ENCODE measurements around the gene RTP3. TPM values are rescaled to one million over a fixed set of nuclear protein-coding genes. Genes with fewer than 3 reads are reported as not detected.

The RTP3 gene
- total RNA-seq, 1 experiment from 2014 or later: not detected

- ChIA-PET POLR2A (no interaction called here), RAD21 (ENCODE audit: low non-redundant PET in 1 of 2, low total read pairs in 2 of 2, uncharacterized antibody in 2 of 2, unreplicated experiment in 2 of 2) (no interaction called here), CTCF (interaction anchor here (0.8 kb wide), 1 partner anchor 11 kb away, joined by 4 read pairs; no protein-coding TSS in a partner anchor)
- Histone ChIP-seq H3K79me2 (ENCODE audit: insufficient read depth, low read length) (no peaks in the 10 kb centered on the region), H4K20me1 (ENCODE audit: insufficient read depth) (no peaks in the 10 kb centered on the region), H3K9ac (ENCODE audit: low read length) (no peak overlapping the region), H3K4me2 (ENCODE audit: low read length) (no peak overlapping the region), H3K9me3 (ENCODE audit: control insufficient read depth in 1 of 2, insufficient read depth in 1 of 2, low read depth in 1 of 2, low read length in 2 of 2) (no peaks in the 10 kb centered on the region), H2AFZ (ENCODE audit: low read depth, low read length, poor library complexity, severe bottlenecking) (no peak overlapping the region), H3K4me3 (replicated peaks in 1 of 2; ENCODE audit: low read depth in 1 of 2, low read length in 2 of 2) (no peak overlapping the region), H3K27ac (ENCODE audit: low read depth, low read length) (no peak overlapping the region), H3K9me2 (ENCODE audit: insufficient read depth) (no peaks in the 10 kb centered on the region), H3K36me3 (ENCODE audit: control insufficient read depth in 1 of 2, insufficient read depth in 2 of 2, low read length in 2 of 2) (no peaks in the 10 kb centered on the region), H3K4me1 (ENCODE audit: control insufficient read depth in 1 of 2, insufficient read depth in 2 of 2, low read length in 2 of 2) (no peaks in the 10 kb centered on the region), H3K27me3 (ENCODE audit: insufficient read depth, low read length) (peaks cover 19% of the 10 kb centered on the region; the same call in 1 of the 2 replicates)
- DNase-seq (ENCODE audit: low read depth, low spot score) (no peak), ATAC-seq (no peak)
- intact Hi-C loops (cut with micrococcal nuclease): no loop called here
- TF ChIP-seq EZH2phosphoT487 (IDR thresholded peaks at IDR 0.05; ENCODE audit: borderline replicate concordance): no peak
- TF ChIP-seq RAD21 (IDR thresholded peaks at IDR 0.05; ENCODE audit: low read depth): no peak
- TF ChIP-seq EGR1 (IDR thresholded peaks at IDR 0.05; ENCODE audit: low read depth): no peak
- no peak for TF ChIP-seq MAX (IDR thresholded peaks at IDR 0.05)
- no peak for TF ChIP-seq SP1 (IDR thresholded peaks at IDR 0.05; ENCODE audit: low read depth)
- no peak for TF ChIP-seq ZFX (IDR thresholded peaks at IDR 0.05)
- no peak for TF ChIP-seq POLR2AphosphoS5 (IDR thresholded peaks at IDR 0.05; ENCODE audit: low read depth, low read length)
- no TSS peak for BruUV-seq (replicated peaks)
These were observed 20.6 kb upstream of the RTP3 start for GRCh38 chr3:46477145-46477544.

DNA sequence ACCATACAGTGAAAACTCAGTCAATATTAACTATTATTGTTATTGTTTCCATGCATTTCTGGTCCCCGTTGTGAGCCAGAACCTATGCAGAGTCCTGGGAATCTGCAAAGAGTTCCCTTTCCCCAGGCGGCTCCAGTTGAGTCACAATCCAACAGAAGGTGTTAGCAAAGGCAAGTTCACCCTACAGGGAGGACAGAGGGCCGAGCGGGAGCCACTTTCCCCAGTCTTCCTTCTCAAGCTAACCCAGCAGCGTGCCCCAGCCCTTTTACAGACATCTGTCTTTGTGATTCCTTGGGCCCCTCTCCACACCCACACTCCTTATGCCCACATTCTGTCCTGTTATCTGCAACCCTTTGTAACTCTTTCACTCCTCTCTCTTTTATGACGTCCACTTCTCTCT is 20.0 kb upstream of the RTP3 start:
- intact Hi-C loops (cut with micrococcal nuclease): no loop called here
- no peak for DNase-seq (ENCODE audit: low read depth, low spot score)
- no peak for ATAC-seq
- H2AFZ ChIP-seq (ENCODE audit: low read depth, low read length, poor library complexity, severe bottlenecking): no peak overlapping the region
- POLR2A ChIA-PET: no interaction called here
- no peaks in the 10 kb centered on the region for H4K20me1 ChIP-seq (ENCODE audit: insufficient read depth)
- TF ChIP-seq, protein P1, sequence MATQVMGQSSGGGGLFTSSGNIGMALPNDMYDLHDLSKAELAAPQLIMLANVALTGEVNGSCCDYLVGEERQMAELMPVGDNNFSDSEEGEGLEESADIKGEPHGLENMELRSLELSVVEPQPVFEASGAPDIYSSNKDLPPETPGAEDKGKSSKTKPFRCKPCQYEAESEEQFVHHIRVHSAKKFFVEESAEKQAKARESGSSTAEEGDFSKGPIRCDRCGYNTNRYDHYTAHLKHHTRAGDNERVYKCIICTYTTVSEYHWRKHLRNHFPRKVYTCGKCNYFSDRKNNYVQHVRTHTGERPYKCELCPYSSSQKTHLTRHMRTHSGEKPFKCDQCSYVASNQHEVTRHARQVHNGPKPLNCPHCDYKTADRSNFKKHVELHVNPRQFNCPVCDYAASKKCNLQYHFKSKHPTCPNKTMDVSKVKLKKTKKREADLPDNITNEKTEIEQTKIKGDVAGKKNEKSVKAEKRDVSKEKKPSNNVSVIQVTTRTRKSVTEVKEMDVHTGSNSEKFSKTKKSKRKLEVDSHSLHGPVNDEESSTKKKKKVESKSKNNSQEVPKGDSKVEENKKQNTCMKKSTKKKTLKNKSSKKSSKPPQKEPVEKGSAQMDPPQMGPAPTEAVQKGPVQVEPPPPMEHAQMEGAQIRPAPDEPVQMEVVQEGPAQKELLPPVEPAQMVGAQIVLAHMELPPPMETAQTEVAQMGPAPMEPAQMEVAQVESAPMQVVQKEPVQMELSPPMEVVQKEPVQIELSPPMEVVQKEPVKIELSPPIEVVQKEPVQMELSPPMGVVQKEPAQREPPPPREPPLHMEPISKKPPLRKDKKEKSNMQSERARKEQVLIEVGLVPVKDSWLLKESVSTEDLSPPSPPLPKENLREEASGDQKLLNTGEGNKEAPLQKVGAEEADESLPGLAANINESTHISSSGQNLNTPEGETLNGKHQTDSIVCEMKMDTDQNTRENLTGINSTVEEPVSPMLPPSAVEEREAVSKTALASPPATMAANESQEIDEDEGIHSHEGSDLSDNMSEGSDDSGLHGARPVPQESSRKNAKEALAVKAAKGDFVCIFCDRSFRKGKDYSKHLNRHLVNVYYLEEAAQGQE (IDR thresholded peaks at IDR 0.05; ENCODE audit: low read depth): no peak
- no peak for TF ChIP-seq SRF (IDR thresholded peaks at IDR 0.05; ENCODE audit: low read depth)
- no peak for TF ChIP-seq SP1 (IDR thresholded peaks at IDR 0.05; ENCODE audit: low read depth)
- no peak for TF ChIP-seq JUND (IDR thresholded peaks at IDR 0.05)
- TF ChIP-seq CTCF (IDR thresholded peaks at IDR 0.05 in 2 of 3, conservative IDR thresholded peaks at IDR 0.05 in 1 of 3; ENCODE audit: borderline replicate concordance in 1 of 3, insufficient read depth in 1 of 3, low read depth in 2 of 3, low read length in 2 of 3): no peak
- no peak for TF ChIP-seq EGR1 (IDR thresholded peaks at IDR 0.05; ENCODE audit: low read depth)
- TF ChIP-seq POLR2AphosphoS5 (IDR thresholded peaks at IDR 0.05; ENCODE audit: low read depth, low read length): no peak
- no peak for TF ChIP-seq ZBTB33 (IDR thresholded peaks at IDR 0.05; ENCODE audit: extremely low read depth, insufficient replicate concordance, low read length)
- no peak for TF ChIP-seq RAD21 (IDR thresholded peaks at IDR 0.05; ENCODE audit: low read depth)
- TF ChIP-seq CEBPB (IDR thresholded peaks at IDR 0.05; ENCODE audit: low read depth): no peak
- TF ChIP-seq FOSL1 (IDR thresholded peaks at IDR 0.05; ENCODE audit: low read depth): no peak
- H3K36me3 ChIP-seq (ENCODE audit: control insufficient read depth in 1 of 2, insufficient read depth in 2 of 2, low read length in 2 of 2): no peaks in the 10 kb centered on the region
- no peak overlapping the region for H3K27ac ChIP-seq (ENCODE audit: low read depth, low read length)
- no peaks in the 10 kb centered on the region for H3K9me2 ChIP-seq (ENCODE audit: insufficient read depth)
- H3K9ac ChIP-seq (ENCODE audit: low read length): no peak overlapping the region
- H3K4me3 ChIP-seq (replicated peaks in 1 of 2; ENCODE audit: low read depth in 1 of 2, low read length in 2 of 2): no peak overlapping the region
- BruUV-seq (replicated peaks): no TSS peak
- no peaks in the 10 kb centered on the region for H3K4me1 ChIP-seq (ENCODE audit: control insufficient read depth in 1 of 2, insufficient read depth in 2 of 2, low read length in 2 of 2)
- no peaks in the 10 kb centered on the region for H3K79me2 ChIP-seq (ENCODE audit: insufficient read depth, low read length)
- CTCF ChIA-PET: no interaction called here
- H3K27me3 ChIP-seq (ENCODE audit: insufficient read depth, low read length): peaks cover 16% of the 10 kb centered on the region; the same call in 1 of the 2 replicates
- RAD21 ChIA-PET (ENCODE audit: low non-redundant PET in 1 of 2, low total read pairs in 2 of 2, uncharacterized antibody in 2 of 2, unreplicated experiment in 2 of 2): no interaction called here
- H3K9me3 ChIP-seq (ENCODE audit: control insufficient read depth in 1 of 2, insufficient read depth in 1 of 2, low read depth in 1 of 2, low read length in 2 of 2): no peaks in the 10 kb centered on the region
- no peak overlapping the region for H3K4me2 ChIP-seq (ENCODE audit: low read length)
